ENCODE measurements around the gene ACY1. TPM values are rescaled to one million over a fixed set of nuclear protein-coding genes. Genes with fewer than 3 reads are reported as not detected.

Gene ACY1
- total RNA-seq: 38.0 TPM

GRCh38 chr3:51982838-51983577 lies at the start of gene ACY1:
Gene ACY1, plus strand, starts transcription at chr3:51983535. Its CDS starts 530 bp downstream, at chr3:51984065.
- peak in 2 of 3 donors; percentile 73 to 77 for DNase-seq (ENCODE audit: low read depth in 2 of 3, low spot score in 2 of 3)

DNA sequence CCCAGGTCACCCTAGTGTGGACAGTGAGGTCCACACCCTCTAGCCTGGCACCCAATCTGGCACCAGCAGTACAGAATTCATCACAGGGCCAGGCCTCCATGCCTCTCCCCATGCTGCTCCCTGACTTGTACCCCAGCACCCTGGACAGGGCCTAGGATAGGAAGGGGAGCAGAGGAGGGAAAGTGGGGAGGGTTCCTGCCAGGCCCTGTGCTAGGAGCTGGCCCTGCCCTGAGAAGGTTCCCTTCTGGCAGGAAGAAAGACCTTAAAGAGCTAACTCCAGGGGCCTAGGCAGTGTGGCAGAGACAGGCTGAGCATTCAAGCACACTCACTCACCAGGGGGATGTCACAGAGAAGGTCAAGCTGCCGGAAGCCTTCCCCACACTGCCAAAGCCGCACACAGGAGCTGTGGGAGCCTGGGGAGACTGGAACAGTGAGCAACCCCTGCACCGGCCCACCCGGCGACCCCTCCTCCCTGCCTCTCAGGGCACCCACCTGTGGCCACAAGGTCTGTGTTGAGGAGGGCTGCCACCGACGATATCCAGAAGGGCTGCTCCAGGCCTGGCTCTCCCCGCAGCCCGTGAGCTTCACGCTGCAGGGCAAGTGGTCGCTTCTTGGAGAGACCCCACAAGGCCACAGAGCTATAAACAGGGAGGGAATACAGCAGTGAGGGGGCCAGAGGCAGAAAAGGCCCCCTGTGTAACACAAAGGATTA lies 49.0 kb upstream of the ACY1 start:
- no peak for DNase-seq (ENCODE audit: low read depth in 2 of 3, low spot score in 2 of 3)

DNA sequence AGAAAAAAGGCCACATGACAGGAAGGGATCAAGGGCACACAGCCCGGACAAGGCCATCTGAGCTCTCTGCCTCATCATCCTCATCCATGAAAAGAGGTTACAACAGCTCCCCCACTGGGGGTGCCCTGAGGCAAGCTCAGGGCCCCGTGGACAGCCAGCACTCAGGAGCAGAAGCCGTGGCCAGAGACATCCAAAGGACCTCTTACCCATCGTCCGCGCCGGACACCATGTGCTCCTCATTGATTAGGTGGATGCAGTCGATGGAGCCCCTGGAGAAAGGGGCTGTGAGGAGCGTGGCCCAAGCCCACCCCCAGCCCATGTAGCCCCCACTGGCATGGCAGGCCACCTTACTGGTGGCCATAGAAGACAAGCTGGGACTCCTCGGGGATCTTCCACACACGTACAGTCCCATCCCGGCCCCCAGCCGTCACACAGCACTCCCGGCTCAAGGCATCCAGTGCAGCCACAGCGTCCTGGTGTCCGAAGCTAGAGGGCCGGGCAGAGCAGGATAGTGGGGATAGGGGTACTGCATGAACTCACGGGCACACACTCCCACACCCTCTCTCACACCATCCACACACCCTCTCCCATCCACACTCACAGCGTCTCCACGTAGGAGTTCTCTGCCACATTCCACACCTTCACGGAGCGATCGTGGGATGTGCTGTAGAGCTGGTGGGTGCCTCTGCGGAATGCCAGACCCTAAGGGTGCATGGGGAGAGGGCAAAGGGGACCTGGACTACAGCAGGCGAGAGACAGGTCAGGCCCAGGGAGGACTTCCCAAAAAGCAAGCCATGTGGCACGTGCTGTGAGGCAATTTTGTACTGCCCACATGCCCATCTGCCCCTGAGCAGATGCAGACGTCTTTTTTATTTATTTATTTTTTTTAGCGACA lies 48.1 kb upstream of the ACY1 start:
- no peak for DNase-seq (ENCODE audit: low read depth in 2 of 3, low spot score in 2 of 3)

- no peak for DNase-seq (ENCODE audit: low read depth in 2 of 3, low spot score in 2 of 3)
Measured at GRCh38 chr3:51935886-51936755, 47.2 kb upstream of the ACY1 start.

- no peak for DNase-seq (ENCODE audit: low read depth in 2 of 3, low spot score in 2 of 3)
Measured at GRCh38 chr3:51937014-51937413, 46.3 kb upstream of the ACY1 start.

DNA sequence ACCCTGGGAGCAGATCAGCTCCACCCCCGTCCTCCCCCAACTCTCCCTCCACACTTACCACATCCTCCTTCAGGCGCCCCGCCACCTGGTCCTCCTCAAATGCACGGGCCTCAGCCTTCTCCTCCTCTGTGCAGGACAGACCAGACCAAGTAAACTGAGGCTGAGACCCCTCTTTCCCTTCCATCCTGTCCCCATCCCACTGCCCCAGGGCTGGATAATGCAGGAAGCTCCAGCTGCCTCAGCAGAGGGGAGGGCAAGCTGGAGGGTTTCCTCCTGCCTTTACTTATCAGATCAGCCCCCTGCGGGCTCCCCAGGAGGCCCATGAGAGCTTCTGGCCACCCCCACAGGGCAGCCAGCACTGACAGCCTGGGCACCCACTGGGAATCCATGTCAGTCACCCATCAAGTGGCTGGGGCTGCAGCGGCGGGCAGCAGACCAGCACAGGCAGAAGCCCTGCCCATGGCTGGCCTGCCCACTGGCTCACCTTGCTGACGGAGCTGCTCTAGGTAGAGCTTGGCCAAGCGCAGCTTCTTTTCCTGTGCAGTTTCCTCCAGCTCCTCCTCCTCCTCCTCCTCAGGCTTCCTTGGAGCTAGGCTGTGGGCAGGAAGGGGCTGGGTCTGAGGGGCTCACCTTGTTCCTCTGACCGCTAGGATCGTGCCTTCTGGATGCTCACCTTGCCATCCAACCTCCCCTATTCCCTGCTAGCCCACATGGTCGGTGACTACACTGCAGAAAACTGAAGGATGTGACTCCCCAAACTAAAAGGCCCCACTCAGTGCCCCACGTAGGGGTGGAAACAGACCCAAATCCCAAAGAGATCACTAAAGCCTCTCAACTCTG lies 45.5 kb upstream of the ACY1 start:
- DNase-seq (ENCODE audit: low read depth in 2 of 3, low spot score in 2 of 3): no peak

GRCh38 chr3:51938780-51939425 lies 44.4 kb upstream of the ACY1 start:
- DNase-seq (ENCODE audit: low read depth in 2 of 3, low spot score in 2 of 3): no peak

DNA sequence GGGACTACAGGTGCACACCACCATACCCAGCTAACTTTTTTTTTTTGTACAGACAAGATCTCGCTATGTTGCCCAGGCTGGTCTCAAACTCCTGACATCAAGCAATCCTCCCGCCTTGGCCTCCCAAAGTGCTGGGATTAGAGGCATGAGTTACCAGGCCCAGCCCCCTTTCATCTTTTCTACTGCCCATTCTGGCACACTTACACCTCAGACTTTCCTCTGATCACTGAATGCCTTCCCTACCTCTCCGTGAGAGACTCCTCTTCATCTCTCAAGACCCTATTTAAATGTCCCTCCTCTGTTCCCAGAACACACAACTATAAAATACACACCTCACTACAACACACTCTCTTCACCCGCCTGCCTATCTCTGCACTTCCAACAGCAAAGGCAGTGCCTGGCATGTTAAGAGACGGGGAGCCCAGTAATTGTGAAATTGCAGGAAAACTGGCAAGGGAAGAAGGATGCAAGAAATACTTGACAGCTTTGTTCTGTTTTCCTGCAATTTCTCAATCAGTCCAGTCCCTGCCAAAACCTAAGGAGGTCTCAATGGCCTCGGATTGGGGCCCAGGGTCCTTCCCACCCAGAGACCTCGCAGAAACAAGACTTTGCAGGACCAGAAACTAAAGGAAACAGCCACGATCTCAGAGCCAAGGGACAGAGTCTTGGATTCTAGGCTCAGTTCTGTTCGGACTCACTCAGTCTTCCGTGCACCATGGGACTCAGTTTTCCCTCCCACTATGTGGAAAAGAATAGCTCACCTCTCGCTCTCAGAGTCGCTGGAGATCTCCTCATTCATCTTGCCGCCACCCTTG lies 42.5 kb upstream of the ACY1 start:
- DNase-seq (ENCODE audit: low read depth in 2 of 3, low spot score in 2 of 3): no peak

DNA sequence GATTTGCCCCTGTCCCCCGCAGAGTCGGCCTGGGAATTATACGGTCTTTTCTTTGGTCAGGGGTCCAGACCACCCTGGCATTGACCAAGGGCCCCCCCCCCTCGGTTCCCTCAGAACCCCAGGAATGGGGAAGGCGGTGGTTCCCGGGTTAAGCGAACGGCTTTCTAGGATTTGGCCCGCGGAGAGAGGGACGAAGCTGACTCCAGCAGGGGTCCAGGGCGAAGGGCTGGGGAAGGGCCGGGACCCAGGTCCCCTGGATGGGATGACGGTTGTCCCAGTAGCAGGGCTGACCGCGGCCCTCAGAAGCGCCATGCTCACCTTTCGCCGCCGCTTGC lies 41.9 kb upstream of the ACY1 start:
- DNase-seq (ENCODE audit: low read depth in 2 of 3, low spot score in 2 of 3): no peak

DNA sequence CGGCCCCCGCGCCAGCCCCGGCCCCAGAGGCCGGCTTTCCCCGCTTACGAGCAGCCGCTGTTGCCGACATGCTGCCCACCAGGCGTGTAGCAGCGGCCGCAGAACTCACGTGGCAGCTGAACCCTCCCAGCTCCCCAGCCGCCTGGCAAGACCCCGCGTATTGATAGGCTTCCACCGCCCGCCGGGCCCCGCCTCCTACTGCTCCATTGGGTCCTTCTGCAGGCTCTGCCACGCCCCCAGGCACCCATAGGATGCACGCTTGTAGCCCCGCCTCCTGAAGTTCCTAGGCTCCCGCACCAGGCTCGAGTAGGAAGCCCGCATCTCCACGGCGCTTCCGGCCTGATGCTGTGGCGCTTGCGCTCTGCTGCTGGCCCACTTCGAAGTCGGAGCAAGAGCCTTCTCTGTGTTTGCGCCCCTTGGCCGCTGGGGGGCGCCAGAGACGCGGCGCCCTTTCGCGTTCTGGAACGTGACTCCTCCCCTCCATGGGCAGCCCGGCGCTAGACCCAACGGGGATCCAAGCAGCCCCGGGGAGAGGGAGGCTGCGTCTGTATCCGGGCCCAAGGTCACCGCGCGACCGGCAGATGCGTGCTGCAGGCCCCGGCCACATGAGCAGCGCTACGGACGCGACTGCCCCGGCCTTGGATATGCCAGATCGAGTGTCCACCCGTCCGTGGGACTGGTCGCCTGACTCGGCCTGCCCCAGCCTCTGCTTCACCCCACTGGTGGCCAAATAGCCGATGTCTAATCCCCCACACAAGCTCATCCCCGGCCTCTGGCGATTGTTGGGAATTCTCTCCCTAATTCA lies 41.3 kb upstream of the ACY1 start, which contains the start of the genes PARP3 and RRP9:
Gene PARP3 (plus strand): TSS at position 566 of the 805 bp plus-strand sequence. CDS start 993 bp downstream, outside the sequence.
Gene RRP9 (minus strand): TSS at position 107 of the 805 bp plus-strand sequence. CDS start 37 bp downstream, at position 70.
- DNase-seq (ENCODE audit: low read depth in 2 of 3, low spot score in 2 of 3): peak; percentile 99 to 100 (median 100)

DNA sequence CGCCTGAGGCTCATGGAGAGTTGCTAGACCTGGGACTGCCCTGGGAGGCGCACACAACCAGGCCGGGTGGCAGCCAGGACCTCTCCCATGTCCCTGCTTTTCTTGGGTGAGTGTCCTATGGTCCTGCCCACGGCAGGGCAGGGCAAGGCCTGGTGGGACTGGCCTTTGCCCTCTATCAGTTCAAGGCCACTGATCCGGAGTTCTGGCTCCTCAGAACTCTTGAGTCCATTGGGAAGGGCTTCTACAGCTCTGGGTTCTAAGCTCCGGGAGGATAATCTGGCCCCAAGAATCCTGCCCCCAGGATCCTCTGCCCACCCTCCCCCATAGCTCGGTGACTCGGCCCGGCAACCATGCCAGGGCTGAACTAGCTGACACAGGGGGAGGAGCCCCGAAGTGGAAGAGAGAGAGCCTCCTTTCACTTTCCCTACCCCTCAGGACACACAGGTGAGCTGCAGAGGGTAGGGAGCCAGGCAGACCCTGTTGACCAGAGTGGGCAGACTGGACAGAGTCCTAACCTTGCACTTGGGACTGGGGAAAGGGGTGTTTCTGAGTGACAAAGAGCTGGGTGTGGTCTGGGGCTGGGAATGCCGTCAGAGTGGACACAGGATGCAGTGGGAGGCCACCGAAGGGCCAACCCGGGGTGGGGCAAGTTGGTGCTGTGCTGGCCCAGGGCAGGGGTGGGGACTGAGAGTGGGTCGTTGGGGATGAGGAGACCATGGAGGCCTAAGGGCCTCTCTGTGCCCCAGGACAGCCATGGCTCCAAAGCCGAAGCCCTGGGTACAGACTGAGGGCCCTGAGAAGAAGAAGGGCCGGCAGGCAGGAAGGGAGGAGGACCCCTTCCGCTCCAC lies 40.5 kb upstream of the ACY1 start:
- peak in 2 of 3 donors; percentile 42 to 65 for DNase-seq (ENCODE audit: low read depth in 2 of 3, low spot score in 2 of 3)

GRCh38 chr3:51943451-51944391 lies 39.6 kb upstream of the ACY1 start:
- DNase-seq (ENCODE audit: low read depth in 2 of 3, low spot score in 2 of 3): no peak

DNA sequence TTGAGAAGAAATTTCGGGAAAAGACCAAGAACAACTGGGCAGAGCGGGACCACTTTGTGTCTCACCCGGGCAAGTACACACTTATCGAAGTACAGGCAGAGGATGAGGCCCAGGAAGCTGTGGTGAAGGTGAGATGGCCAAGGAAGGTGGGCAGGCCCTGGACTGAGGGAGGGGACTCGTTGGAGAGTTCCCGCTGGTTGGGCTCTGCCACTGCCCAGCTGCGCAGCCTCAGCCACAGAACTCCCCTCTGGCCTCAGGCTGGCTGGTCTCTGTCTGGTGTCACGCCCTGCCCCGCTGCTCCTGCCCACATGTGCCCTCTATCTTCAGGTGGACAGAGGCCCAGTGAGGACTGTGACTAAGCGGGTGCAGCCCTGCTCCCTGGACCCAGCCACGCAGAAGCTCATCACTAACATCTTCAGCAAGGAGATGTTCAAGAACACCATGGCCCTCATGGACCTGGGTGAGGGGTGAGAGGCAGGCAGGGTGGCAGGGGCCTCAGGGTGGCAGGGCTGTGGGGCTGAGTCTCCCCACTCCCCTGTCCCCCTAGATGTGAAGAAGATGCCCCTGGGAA lies 38.8 kb upstream of the ACY1 start:
- DNase-seq (ENCODE audit: low read depth in 2 of 3, low spot score in 2 of 3): no peak

DNA sequence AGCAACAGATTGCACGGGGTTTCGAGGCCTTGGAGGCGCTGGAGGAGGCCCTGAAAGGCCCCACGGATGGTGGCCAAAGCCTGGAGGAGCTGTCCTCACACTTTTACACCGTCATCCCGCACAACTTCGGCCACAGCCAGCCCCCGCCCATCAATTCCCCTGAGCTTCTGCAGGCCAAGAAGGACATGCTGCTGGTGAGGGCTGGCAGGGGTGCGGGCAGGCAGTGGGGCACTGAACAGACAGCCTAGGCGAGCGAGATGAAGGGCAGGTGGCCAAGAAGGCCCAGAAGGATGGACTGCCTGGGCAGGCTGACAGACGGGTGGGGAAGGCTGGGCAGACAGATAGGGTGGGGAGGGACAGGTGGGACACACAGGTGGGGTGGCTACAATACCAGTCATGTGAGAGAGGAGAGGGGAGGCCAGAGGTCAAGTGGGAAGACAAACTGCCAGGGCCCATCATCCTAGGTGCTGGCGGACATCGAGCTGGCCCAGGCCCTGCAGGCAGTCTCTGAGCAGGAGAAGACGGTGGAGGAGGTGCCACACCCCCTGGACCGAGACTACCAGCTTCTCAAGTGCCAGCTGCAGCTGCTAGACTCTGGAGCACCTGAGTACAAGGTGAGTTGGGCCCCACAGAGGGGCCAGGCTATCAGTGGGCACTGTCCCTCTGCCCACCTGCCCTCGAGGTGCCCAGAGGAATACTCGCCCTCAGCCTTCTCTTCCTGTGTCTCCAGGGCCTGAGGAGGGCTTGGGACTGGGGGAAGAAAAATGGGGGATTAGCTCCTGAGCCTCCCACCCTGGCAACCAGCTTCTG lies 38.1 kb upstream of the ACY1 start:
- DNase-seq (ENCODE audit: low read depth in 2 of 3, low spot score in 2 of 3): no peak

All from hematopoietic multipotent progenitor cell (in vitro differentiated cells).